ENCODE data around the gene FAM117A. TPM values are rescaled to one million over a fixed set of nuclear protein-coding genes. Genes with fewer than 3 reads are reported as not detected.
A peak's percentile ranks its signal among the peaks of the same experiment; 100 is the strongest.

FAM117A gene
- total and polyA plus RNA-seq, 12 donors, result 4.0 to 14.0 (median 10.1) TPM

DNA sequence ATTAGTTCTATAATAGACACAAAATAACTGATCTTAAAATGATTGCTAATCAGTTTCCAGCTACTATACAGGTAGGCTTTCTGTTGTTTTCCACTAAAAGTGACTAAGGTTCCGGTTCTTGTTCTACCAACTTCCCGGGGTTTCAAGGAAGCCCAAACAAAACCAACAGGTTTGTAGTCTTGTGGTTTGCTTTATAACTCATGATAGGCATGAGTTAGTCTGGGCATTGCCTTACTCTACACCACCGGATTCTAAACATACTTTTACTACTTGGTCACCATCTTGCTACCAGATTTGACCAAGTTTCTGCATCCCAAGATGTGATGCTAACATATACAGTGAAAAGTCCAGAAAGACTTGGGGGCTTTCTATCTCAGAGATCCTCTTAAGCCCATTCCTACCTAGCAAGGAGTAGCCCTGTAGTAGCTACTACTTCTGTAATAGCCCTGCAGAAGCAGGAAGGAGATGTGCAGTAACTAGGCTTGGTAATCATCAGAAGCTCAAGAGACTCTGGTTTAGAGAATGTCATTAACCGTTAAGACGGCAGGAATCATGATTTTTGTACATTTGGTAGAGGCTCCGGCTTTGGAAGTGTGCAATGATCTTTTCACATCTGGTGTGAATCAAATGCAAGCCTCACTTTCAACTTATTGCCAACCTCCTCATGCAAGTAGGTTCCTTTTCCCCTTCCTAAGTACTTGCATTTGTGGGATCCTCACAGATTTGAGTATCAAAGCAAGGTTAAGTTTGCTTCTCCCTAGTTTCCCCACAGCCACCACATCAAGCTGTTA lies 1.6 kb downstream of the FAM117A start:
- no peak for DNase-seq
- H3K27ac ChIP-seq, result peak overlapping the region in 1 of 10 donors; percentile 78
- intact Hi-C loops (cut with DNase I), result loop anchor here in 4 of 10 donors (2.0 to 5.0 kb wide), 3 partner anchors 20 to 40 kb away; no protein-coding TSS in a partner anchor
- H3K36me3 ChIP-seq, result peaks cover 0 to 10% (median 0%) of the 10 kb centered on the region in 9 donors
- 77 to 80% methylated on average over 6 of the region's 6 CpGs for WGBS, 2 donors
- H3K9me3 ChIP-seq, result no peaks in the 10 kb centered on the region
- peaks cover 0 to 52% (median 32%) of the 10 kb centered on the region in 9 donors for H3K4me1 ChIP-seq
- no peaks in the 10 kb centered on the region for H3K27me3 ChIP-seq
- ATAC-seq, result no peak
- TF ChIP-seq CTCF (IDR thresholded peaks at IDR 0.05), result no peak
- peak overlapping the region in 7 of 10 donors; percentile 62 to 78 (median 72) for H3K4me3 ChIP-seq

- intact Hi-C loops (cut with DNase I), result loop anchor here in 3 of 10 donors (5.0 kb wide), 2 partner anchors 34 to 39 kb away; no protein-coding TSS in a partner anchor
- peak overlapping the region in 2 of 10 donors; percentile 3 to 7 for H3K27ac ChIP-seq
These were observed 2.9 kb downstream of the FAM117A start for GRCh38 chr17:49760932-49761558.

DNA sequence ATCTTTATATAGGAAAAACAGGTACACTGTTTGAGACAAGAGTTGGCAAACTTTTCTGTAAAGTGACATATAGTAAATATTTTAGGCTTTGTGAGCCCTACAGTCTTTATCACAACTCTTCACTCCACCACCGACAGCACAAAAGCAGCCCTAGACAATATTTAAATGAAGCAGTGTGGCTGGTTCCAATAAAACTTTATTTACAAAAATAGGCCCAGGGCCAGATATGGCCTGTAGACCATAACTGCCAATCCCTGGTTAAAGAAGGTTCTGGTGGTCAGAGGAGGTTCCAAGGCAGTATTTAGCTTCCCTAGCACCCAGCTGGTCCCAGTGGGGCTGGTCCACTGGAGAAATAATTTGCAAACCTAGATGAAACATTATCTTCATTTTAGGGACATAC lies 3.6 kb downstream of the FAM117A start:
- Histone ChIP-seq H3K27ac (peak overlapping the region in 1 of 10 donors; percentile 11), H3K4me1 (peaks cover 0 to 71% (median 45%) of the 10 kb centered on the region in 9 donors)

More at GRCh38 chr17:49760932-49761558, 2.9 kb downstream of the FAM117A start:
- ATAC-seq, result no peak
- no peaks in the 10 kb centered on the region for H3K9me3 ChIP-seq
- H3K27me3 ChIP-seq, result no peaks in the 10 kb centered on the region
- TF ChIP-seq CTCF (IDR thresholded peaks at IDR 0.05), result no peak
- no peak overlapping the region for H3K4me3 ChIP-seq
- H3K36me3 ChIP-seq, result peaks cover 0 to 12% (median 0%) of the 10 kb centered on the region in 9 donors
- WGBS, 2 donors, result 65 to 68% methylated on average over 6 of the region's 6 CpGs
- DNase-seq, result no peak
- H3K4me1 ChIP-seq, result peaks cover 0 to 64% (median 45%) of the 10 kb centered on the region in 9 donors

More for the DNA sequence above, 3.6 kb downstream of the FAM117A start:
- TF ChIP-seq CTCF (IDR thresholded peaks at IDR 0.05), result no peak
- Histone ChIP-seq H3K4me3 (no peak overlapping the region), H3K36me3 (peaks cover 0 to 12% (median 0%) of the 10 kb centered on the region in 9 donors), H3K9me3 (no peaks in the 10 kb centered on the region), H3K27me3 (no peaks in the 10 kb centered on the region)
- DNase-seq, result no peak
- intact Hi-C loops (cut with DNase I), result loop anchor here in 3 of 10 donors (5.0 kb wide), 2 partner anchors 33 to 38 kb away; no protein-coding TSS in a partner anchor
- 71% methylated on average over 1 of the region's 1 CpG for WGBS, 2 donors
- ATAC-seq, result no peak

Data from heart right ventricle (tissue), 16 donors.